ENCODE data around the gene TFF1. TPM values are rescaled to one million over a fixed set of nuclear protein-coding genes. Genes with fewer than 3 reads are reported as not detected.

Gene TFF1
- total RNA-seq, 1 experiment from 2014 or later: 2.2 TPM

DNA sequence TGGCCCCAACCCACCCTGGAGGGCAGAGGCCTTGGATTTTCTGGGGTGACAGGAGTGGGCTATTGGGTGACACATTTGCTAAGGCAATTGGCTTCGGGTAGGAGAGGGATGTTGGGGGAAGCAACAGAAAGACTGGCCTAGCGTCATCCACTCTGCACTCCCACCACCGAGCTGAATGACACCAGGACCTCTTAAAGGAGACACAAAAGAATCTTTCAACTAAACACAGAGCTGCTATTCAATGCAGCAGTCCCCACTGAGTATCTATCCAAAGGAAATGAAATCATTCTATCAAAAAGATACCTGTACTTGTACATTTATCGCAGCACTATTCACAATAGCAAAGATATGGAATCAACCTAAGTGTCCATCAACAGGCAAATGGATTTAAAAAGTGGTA, 21.7 kb downstream of the TFF1 start:
- POLR2A ChIA-PET (ENCODE audit: unreplicated experiment): no interaction called here
- intact Hi-C loops (cut with micrococcal nuclease; ENCODE audit: unreplicated experiment): no loop called here
- DNase-seq: no peak

DNA sequence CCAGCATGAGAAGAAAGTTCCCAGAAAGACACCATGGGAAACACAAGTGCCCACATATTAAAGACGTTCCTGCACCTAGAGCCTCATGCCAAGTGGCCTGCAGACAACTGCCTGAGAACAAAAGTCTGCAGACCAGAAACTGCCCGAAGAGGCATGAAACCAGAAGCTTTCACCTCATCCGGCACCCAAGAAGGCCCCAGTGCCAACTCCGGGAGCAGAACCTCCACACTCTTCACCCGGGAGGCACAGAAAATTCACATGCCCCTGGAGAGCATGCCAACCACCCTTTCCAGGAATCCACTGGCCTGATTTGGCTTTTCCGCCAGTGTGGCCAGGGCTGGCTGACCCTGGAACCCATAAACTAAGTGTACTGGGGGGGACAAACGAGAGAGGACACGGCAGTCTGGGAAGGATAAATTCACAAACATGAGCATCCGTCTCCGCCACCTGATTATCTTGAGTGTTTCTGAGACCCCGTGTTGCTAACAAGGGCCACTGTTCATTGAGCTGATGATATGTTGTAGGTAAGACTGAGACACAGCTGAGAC, 22.3 kb downstream of the TFF1 start:
- CTCF ChIA-PET: no interaction called here
- H3K4me2 ChIP-seq: no peak overlapping the region
- no TSS peak for BruUV-seq (replicated peaks)

More for the DNA sequence above, 21.7 kb downstream of the TFF1 start:
- no peaks in the 10 kb centered on the region for H3F3A ChIP-seq (ENCODE audit: insufficient read depth, low read depth)
- H3K4me3 ChIP-seq: no peak overlapping the region
- CTCF ChIA-PET: no interaction called here
- no peak for TF ChIP-seq EZH2 (IDR thresholded peaks at IDR 0.05; ENCODE audit: low read depth)
- H3K79me2 ChIP-seq (ENCODE audit: low read depth): no peaks in the 10 kb centered on the region
- no peaks in the 10 kb centered on the region for H3K27me3 ChIP-seq (ENCODE audit: insufficient read depth, low read depth)
- H3K27ac ChIP-seq: no peak overlapping the region
- no peaks in the 10 kb centered on the region for H4K20me1 ChIP-seq (ENCODE audit: insufficient read depth)
- H3K9me3 ChIP-seq (ENCODE audit: insufficient read depth, low read depth): no peaks in the 10 kb centered on the region
- H3K36me3 ChIP-seq (ENCODE audit: low read depth): no peaks in the 10 kb centered on the region
- H3K9me2 ChIP-seq (ENCODE audit: insufficient read depth): no peaks in the 10 kb centered on the region
- H3K4me2 ChIP-seq: no peak overlapping the region
- H3K4me1 ChIP-seq (replicated peaks; ENCODE audit: insufficient read depth): no peaks in the 10 kb centered on the region
- no peak overlapping the region for H2AFZ ChIP-seq
- BruUV-seq (replicated peaks): no TSS peak

GRCh38 chr21:42343556-42343955, 22.8 kb downstream of the TFF1 start:
- no peak overlapping the region for H2AFZ ChIP-seq
- H3K4me2 ChIP-seq: no peak overlapping the region
- H3K9me2 ChIP-seq (ENCODE audit: insufficient read depth): no peaks in the 10 kb centered on the region
- DNase-seq: no peak
- intact Hi-C loops (cut with micrococcal nuclease; ENCODE audit: unreplicated experiment): no loop called here
- H3K4me1 ChIP-seq (replicated peaks; ENCODE audit: insufficient read depth): no peaks in the 10 kb centered on the region
- no peaks in the 10 kb centered on the region for H3K27me3 ChIP-seq (ENCODE audit: insufficient read depth, low read depth)
- no peak overlapping the region for H3K4me3 ChIP-seq
- no peaks in the 10 kb centered on the region for H3K79me2 ChIP-seq (ENCODE audit: low read depth)
- no peaks in the 10 kb centered on the region for H3K9me3 ChIP-seq (ENCODE audit: insufficient read depth, low read depth)
- H3K36me3 ChIP-seq (ENCODE audit: low read depth): no peaks in the 10 kb centered on the region
- TF ChIP-seq EZH2 (IDR thresholded peaks at IDR 0.05; ENCODE audit: low read depth): no peak
- TF ChIP-seq, protein P1, sequence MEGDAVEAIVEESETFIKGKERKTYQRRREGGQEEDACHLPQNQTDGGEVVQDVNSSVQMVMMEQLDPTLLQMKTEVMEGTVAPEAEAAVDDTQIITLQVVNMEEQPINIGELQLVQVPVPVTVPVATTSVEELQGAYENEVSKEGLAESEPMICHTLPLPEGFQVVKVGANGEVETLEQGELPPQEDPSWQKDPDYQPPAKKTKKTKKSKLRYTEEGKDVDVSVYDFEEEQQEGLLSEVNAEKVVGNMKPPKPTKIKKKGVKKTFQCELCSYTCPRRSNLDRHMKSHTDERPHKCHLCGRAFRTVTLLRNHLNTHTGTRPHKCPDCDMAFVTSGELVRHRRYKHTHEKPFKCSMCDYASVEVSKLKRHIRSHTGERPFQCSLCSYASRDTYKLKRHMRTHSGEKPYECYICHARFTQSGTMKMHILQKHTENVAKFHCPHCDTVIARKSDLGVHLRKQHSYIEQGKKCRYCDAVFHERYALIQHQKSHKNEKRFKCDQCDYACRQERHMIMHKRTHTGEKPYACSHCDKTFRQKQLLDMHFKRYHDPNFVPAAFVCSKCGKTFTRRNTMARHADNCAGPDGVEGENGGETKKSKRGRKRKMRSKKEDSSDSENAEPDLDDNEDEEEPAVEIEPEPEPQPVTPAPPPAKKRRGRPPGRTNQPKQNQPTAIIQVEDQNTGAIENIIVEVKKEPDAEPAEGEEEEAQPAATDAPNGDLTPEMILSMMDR (conservative IDR thresholded peaks at IDR 0.05): no peak
- ChIA-PET POLR2A (ENCODE audit: unreplicated experiment) (no interaction called here), CTCF (no interaction called here)
- H3F3A ChIP-seq (ENCODE audit: insufficient read depth, low read depth): no peaks in the 10 kb centered on the region
- H3K27ac ChIP-seq: no peak overlapping the region
- no TSS peak for BruUV-seq (replicated peaks)
- no peaks in the 10 kb centered on the region for H4K20me1 ChIP-seq (ENCODE audit: insufficient read depth)

More for the DNA sequence above, 22.3 kb downstream of the TFF1 start:
- Histone ChIP-seq H3K27ac (no peak overlapping the region), H4K20me1 (ENCODE audit: insufficient read depth) (no peaks in the 10 kb centered on the region), H3K9me3 (ENCODE audit: insufficient read depth, low read depth) (no peaks in the 10 kb centered on the region), H3K36me3 (ENCODE audit: low read depth) (no peaks in the 10 kb centered on the region), H3K9me2 (ENCODE audit: insufficient read depth) (no peaks in the 10 kb centered on the region), H3K27me3 (ENCODE audit: insufficient read depth, low read depth) (no peaks in the 10 kb centered on the region), H3F3A (ENCODE audit: insufficient read depth, low read depth) (no peaks in the 10 kb centered on the region), H3K4me1 (replicated peaks; ENCODE audit: insufficient read depth) (no peaks in the 10 kb centered on the region), H3K4me3 (no peak overlapping the region), H2AFZ (no peak overlapping the region), H3K79me2 (ENCODE audit: low read depth) (no peaks in the 10 kb centered on the region)
- POLR2A ChIA-PET (ENCODE audit: unreplicated experiment): no interaction called here
- TF ChIP-seq, protein P1 (conservative IDR thresholded peaks at IDR 0.05): no peak
- no peak for TF ChIP-seq EZH2 (IDR thresholded peaks at IDR 0.05; ENCODE audit: low read depth)
- intact Hi-C loops (cut with micrococcal nuclease; ENCODE audit: unreplicated experiment): no loop called here
- no peak for DNase-seq

GRCh38 chr21:42343101-42343500, 23.2 kb downstream of the TFF1 start:
- Histone ChIP-seq H3K36me3 (ENCODE audit: low read depth) (no peaks in the 10 kb centered on the region), H4K20me1 (ENCODE audit: insufficient read depth) (no peaks in the 10 kb centered on the region), H3K4me1 (replicated peaks; ENCODE audit: insufficient read depth) (no peaks in the 10 kb centered on the region), H3K9me3 (ENCODE audit: insufficient read depth, low read depth) (no peaks in the 10 kb centered on the region), H3K27me3 (ENCODE audit: insufficient read depth, low read depth) (no peaks in the 10 kb centered on the region), H3K27ac (no peak overlapping the region), H3K9me2 (ENCODE audit: insufficient read depth) (no peaks in the 10 kb centered on the region), H3K4me3 (no peak overlapping the region), H2AFZ (no peak overlapping the region), H3K4me2 (no peak overlapping the region), H3F3A (ENCODE audit: insufficient read depth, low read depth) (no peaks in the 10 kb centered on the region), H3K79me2 (ENCODE audit: low read depth) (no peaks in the 10 kb centered on the region)
- BruUV-seq (replicated peaks): no TSS peak
- ChIA-PET POLR2A (ENCODE audit: unreplicated experiment) (no interaction called here), CTCF (no interaction called here)
- intact Hi-C loops (cut with micrococcal nuclease; ENCODE audit: unreplicated experiment): no loop called here
- no peak for TF ChIP-seq EZH2 (IDR thresholded peaks at IDR 0.05; ENCODE audit: low read depth)
- TF ChIP-seq, protein P1 (conservative IDR thresholded peaks at IDR 0.05): no peak
- no peak for DNase-seq
